ENCODE measurements around the gene STOX2. TPM values are rescaled to one million over a fixed set of nuclear protein-coding genes. Genes with fewer than 3 reads are reported as not detected.

The STOX2 gene
- total RNA-seq, 4 donors from 2014 or later = 4.2 to 14.9 (median 10.9) TPM

- WGBS, 2 donors = 88% methylated on average over 2 of the region's 2 CpGs
- TF ChIP-seq CTCF (IDR thresholded peaks at IDR 0.05) (no peak), POLR2A (IDR thresholded peaks at IDR 0.05) (no peak)
- H3K4me3 ChIP-seq (ENCODE audit: low read depth, poor library complexity, severe bottlenecking) = no peak overlapping the region
- DNase-seq (ENCODE audit: low spot score in 2 of 2) = no peak
- intact Hi-C loops (cut with DNase I; ENCODE audit: low total_unique reads) = no loop called here
Measured at GRCh38 chr4:183921335-183921734, 16.2 kb downstream of the STOX2 start.

GRCh38 chr4:183924362-183925044 lies 19.4 kb downstream of the STOX2 start:
- WGBS, 2 donors = 88 to 89% methylated on average over 12 of the region's 12 CpGs
- TF ChIP-seq CTCF (IDR thresholded peaks at IDR 0.05) (no peak), POLR2A (IDR thresholded peaks at IDR 0.05) (no peak)
- H3K4me3 ChIP-seq (ENCODE audit: low read depth, poor library complexity, severe bottlenecking) = no peak overlapping the region
- intact Hi-C loops (cut with DNase I; ENCODE audit: low total_unique reads) = no loop called here
- no peak for DNase-seq (ENCODE audit: low spot score in 2 of 2)

GRCh38 chr4:183926950-183927349 lies 21.8 kb downstream of the STOX2 start:
- no peak for TF ChIP-seq POLR2A (IDR thresholded peaks at IDR 0.05)
- no peak for TF ChIP-seq CTCF (IDR thresholded peaks at IDR 0.05)
- 85 to 94% methylated on average over 5 of the region's 5 CpGs for WGBS, 2 donors
- intact Hi-C loops (cut with DNase I; ENCODE audit: low total_unique reads) = no loop called here
- no peak for DNase-seq (ENCODE audit: low spot score in 2 of 2)
- no peak overlapping the region for H3K4me3 ChIP-seq (ENCODE audit: low read depth, poor library complexity, severe bottlenecking)

GRCh38 chr4:183932576-183932975 lies 27.5 kb downstream of the STOX2 start:
- 73 to 76% methylated on average over 3 of the region's 3 CpGs for WGBS, 2 donors
- intact Hi-C loops (cut with DNase I; ENCODE audit: low total_unique reads) = no loop called here
- H3K4me3 ChIP-seq (ENCODE audit: low read depth, poor library complexity, severe bottlenecking) = no peak overlapping the region
- TF ChIP-seq POLR2A (IDR thresholded peaks at IDR 0.05) = no peak
- no peak for TF ChIP-seq CTCF (IDR thresholded peaks at IDR 0.05)
- no peak for DNase-seq (ENCODE audit: low spot score in 2 of 2)

- no peak for DNase-seq (ENCODE audit: low spot score in 2 of 2)
- WGBS, 2 donors = 86 to 95% methylated on average over 6 of the region's 6 CpGs
- H3K4me3 ChIP-seq (ENCODE audit: low read depth, poor library complexity, severe bottlenecking) = no peak overlapping the region
- TF ChIP-seq POLR2A (IDR thresholded peaks at IDR 0.05) (no peak), CTCF (IDR thresholded peaks at IDR 0.05) (no peak)
- intact Hi-C loops (cut with DNase I; ENCODE audit: low total_unique reads) = no loop called here
Measured at GRCh38 chr4:183934761-183935160, 29.7 kb downstream of the STOX2 start.
